ENCODE data around the gene AOC3.

DNA sequence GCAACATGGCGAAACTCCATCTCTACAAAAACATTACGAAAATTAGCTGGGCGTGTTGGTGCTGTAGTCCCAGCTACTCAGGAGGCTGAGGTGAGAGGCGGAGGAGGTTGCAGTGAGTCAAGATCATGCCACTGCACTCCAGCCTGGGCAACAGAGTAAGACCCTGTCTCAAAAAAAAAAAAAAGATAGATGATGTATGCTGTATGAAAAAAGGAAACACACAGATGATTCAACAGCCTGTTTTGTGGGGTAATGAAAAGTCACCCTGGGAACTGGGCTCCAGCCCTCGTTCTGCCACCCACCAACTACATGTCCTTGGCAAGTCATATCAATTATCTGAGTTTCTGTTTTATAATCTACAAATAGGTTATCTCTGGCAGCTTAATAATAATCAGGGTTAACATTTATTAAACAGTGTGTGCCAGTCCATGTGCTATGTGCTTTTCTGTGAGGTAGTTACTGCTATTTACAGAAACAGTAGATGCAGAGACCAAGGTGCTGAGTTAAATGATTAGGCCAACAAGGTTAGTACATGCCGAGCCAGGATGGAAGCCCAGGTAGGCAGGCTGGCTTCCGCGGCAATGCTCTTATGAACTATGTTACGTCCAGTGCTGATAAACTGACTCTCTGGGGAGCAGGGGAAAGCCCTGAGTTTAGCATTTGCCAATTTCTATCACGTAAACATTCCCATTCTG, 50.7 kb downstream of the AOC3 start:
- TF ChIP-seq CEBPB (IDR thresholded peaks at IDR 0.05; ENCODE audit: low read depth, low read length) (no peak), CHD1 (IDR thresholded peaks at IDR 0.05; ENCODE audit: low read depth, low read length) (no peak), POLR2AphosphoS5 (IDR thresholded peaks at IDR 0.05; ENCODE audit: low read depth, low read length) (no peak), TAF1 (IDR thresholded peaks at IDR 0.05; ENCODE audit: low read depth, low read length) (no peak), RBBP5 (IDR thresholded peaks at IDR 0.05; ENCODE audit: borderline replicate concordance, low read depth, low read length) (no peak)
- TF ChIP-seq, protein P1, sequence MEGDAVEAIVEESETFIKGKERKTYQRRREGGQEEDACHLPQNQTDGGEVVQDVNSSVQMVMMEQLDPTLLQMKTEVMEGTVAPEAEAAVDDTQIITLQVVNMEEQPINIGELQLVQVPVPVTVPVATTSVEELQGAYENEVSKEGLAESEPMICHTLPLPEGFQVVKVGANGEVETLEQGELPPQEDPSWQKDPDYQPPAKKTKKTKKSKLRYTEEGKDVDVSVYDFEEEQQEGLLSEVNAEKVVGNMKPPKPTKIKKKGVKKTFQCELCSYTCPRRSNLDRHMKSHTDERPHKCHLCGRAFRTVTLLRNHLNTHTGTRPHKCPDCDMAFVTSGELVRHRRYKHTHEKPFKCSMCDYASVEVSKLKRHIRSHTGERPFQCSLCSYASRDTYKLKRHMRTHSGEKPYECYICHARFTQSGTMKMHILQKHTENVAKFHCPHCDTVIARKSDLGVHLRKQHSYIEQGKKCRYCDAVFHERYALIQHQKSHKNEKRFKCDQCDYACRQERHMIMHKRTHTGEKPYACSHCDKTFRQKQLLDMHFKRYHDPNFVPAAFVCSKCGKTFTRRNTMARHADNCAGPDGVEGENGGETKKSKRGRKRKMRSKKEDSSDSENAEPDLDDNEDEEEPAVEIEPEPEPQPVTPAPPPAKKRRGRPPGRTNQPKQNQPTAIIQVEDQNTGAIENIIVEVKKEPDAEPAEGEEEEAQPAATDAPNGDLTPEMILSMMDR (IDR thresholded peaks at IDR 0.05; ENCODE audit: control extremely low read depth in 1 of 3, insufficient read depth in 1 of 3, low read depth in 1 of 3, low read length in 3 of 3), result no peak
- TF ChIP-seq, protein P2, sequence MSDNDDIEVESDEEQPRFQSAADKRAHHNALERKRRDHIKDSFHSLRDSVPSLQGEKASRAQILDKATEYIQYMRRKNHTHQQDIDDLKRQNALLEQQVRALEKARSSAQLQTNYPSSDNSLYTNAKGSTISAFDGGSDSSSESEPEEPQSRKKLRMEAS (IDR thresholded peaks at IDR 0.05), result no peak

Data from H1 (cell line).